ENCODE measurements around the gene TSPO. TPM values are rescaled to one million over a fixed set of nuclear protein-coding genes. Genes with fewer than 3 reads are reported as not detected.

The TSPO gene
- total and polyA plus RNA-seq, 2 experiments from 2014 or later: 34.6 to 44.7 TPM

- Mint-ChIP-seq H3K36me3 (ENCODE audit: low read depth) (peaks cover 44% of the 10 kb centered on the region; the same call in 2 of the 3 replicates), H3K4me3 (no peak overlapping the region), H3K9me3 (no peaks in the 10 kb centered on the region), H3K4me1 (peaks cover 7% of the 10 kb centered on the region; the same call in 2 of the 3 replicates), H3K27me3 (ENCODE audit: insufficient read depth, low read depth, poor library complexity) (peaks cover 2% of the 10 kb centered on the region), H3K27ac (no peak overlapping the region; the same call in 1 of the 2 replicates)
- Histone ChIP-seq H3K4me1 (ENCODE audit: insufficient read depth) (no peaks in the 10 kb centered on the region; the same call in 1 of the 2 replicates), H3K36me3 (ENCODE audit: insufficient read depth) (peaks cover 4% of the 10 kb centered on the region; the same call in 1 of the 2 replicates), H3K27me3 (ENCODE audit: insufficient read depth) (no peaks in the 10 kb centered on the region), H3K27ac (ENCODE audit: low read depth) (no peak overlapping the region), H3K4me3 (no peak overlapping the region), H3K4me2 (no peak overlapping the region), H4K20me1 (replicated peaks; ENCODE audit: insufficient read depth) (0 out of 2 replicates have a peak, but pooled peaks cover 14% of the 10 kb centered on the region), H2AFZ (no peak overlapping the region), H3K79me2 (replicated peaks; ENCODE audit: insufficient read depth) (no peaks in the 10 kb centered on the region), H3F3A (replicated peaks; ENCODE audit: low read depth) (no peaks in the 10 kb centered on the region), H3K9me2 (ENCODE audit: insufficient read depth) (no peaks in the 10 kb centered on the region)
- DNase-seq (ENCODE audit: low spot score): no peak
- TF ChIP-seq NANOG (IDR thresholded peaks at IDR 0.05; ENCODE audit: borderline replicate concordance): no peak
- no peak for TF ChIP-seq ETS1 (IDR thresholded peaks at IDR 0.05)
- no peak for TF ChIP-seq ZNF331 (CRISPR knock-in tag; IDR thresholded peaks at IDR 0.05; ENCODE audit: low read depth)
- TF ChIP-seq CREB1 (CRISPR knock-in tag; IDR thresholded peaks at IDR 0.05; ENCODE audit: low read depth): no peak
- no peak for TF ChIP-seq ZNF114 (CRISPR knock-in tag; IDR thresholded peaks at IDR 0.05)
- no peak for TF ChIP-seq EZH2phosphoT487 (IDR thresholded peaks at IDR 0.05; ENCODE audit: unreplicated experiment)
- no peak for TF ChIP-seq REST (IDR thresholded peaks at IDR 0.05; ENCODE audit: unreplicated experiment)
- TF ChIP-seq, protein P1, sequence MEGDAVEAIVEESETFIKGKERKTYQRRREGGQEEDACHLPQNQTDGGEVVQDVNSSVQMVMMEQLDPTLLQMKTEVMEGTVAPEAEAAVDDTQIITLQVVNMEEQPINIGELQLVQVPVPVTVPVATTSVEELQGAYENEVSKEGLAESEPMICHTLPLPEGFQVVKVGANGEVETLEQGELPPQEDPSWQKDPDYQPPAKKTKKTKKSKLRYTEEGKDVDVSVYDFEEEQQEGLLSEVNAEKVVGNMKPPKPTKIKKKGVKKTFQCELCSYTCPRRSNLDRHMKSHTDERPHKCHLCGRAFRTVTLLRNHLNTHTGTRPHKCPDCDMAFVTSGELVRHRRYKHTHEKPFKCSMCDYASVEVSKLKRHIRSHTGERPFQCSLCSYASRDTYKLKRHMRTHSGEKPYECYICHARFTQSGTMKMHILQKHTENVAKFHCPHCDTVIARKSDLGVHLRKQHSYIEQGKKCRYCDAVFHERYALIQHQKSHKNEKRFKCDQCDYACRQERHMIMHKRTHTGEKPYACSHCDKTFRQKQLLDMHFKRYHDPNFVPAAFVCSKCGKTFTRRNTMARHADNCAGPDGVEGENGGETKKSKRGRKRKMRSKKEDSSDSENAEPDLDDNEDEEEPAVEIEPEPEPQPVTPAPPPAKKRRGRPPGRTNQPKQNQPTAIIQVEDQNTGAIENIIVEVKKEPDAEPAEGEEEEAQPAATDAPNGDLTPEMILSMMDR (conservative IDR thresholded peaks at IDR 0.05; ENCODE audit: low read depth in 2 of 2): no peak
- ATAC-seq: no peak
Measured at GRCh38 chr22:43133401-43133800, 18.0 kb upstream of the TSPO start.

GRCh38 chr22:43134553-43134952 lies 16.8 kb upstream of the TSPO start:
- H3K27me3 Mint-ChIP-seq (ENCODE audit: insufficient read depth, low read depth, poor library complexity): peaks cover 2% of the 10 kb centered on the region
- no peak overlapping the region for H3K27ac ChIP-seq (ENCODE audit: low read depth)
- H3K79me2 ChIP-seq (replicated peaks; ENCODE audit: insufficient read depth): no peaks in the 10 kb centered on the region
- no peak overlapping the region for H3K4me2 ChIP-seq
- no peak for ATAC-seq
- H4K20me1 ChIP-seq (replicated peaks; ENCODE audit: insufficient read depth): 0 out of 2 replicates have a peak, but pooled peaks cover 9% of the 10 kb centered on the region
- no peak overlapping the region for H3K4me3 ChIP-seq
- DNase-seq (ENCODE audit: low spot score): no peak
- no peak overlapping the region for H3K27ac Mint-ChIP-seq
- H3K4me1 ChIP-seq (ENCODE audit: insufficient read depth): no peaks in the 10 kb centered on the region; the same call in 1 of the 2 replicates
- no peaks in the 10 kb centered on the region for H3K9me2 ChIP-seq (ENCODE audit: insufficient read depth)
- H3K27me3 ChIP-seq (ENCODE audit: insufficient read depth): no peaks in the 10 kb centered on the region
- H3K4me1 Mint-ChIP-seq: no peaks in the 10 kb centered on the region; the same call in 1 of the 3 replicates
- no peaks in the 10 kb centered on the region for H3F3A ChIP-seq (replicated peaks; ENCODE audit: low read depth)
- H3K9me3 Mint-ChIP-seq: no peaks in the 10 kb centered on the region
- H3K4me3 Mint-ChIP-seq: no peak overlapping the region
- H3K36me3 ChIP-seq (ENCODE audit: insufficient read depth): peaks cover 4% of the 10 kb centered on the region; the same call in 1 of the 2 replicates
- peaks cover 54% of the 10 kb centered on the region; the same call in 2 of the 3 replicates for H3K36me3 Mint-ChIP-seq (ENCODE audit: low read depth)
- H2AFZ ChIP-seq: no peak overlapping the region
- TF ChIP-seq, protein P2, sequence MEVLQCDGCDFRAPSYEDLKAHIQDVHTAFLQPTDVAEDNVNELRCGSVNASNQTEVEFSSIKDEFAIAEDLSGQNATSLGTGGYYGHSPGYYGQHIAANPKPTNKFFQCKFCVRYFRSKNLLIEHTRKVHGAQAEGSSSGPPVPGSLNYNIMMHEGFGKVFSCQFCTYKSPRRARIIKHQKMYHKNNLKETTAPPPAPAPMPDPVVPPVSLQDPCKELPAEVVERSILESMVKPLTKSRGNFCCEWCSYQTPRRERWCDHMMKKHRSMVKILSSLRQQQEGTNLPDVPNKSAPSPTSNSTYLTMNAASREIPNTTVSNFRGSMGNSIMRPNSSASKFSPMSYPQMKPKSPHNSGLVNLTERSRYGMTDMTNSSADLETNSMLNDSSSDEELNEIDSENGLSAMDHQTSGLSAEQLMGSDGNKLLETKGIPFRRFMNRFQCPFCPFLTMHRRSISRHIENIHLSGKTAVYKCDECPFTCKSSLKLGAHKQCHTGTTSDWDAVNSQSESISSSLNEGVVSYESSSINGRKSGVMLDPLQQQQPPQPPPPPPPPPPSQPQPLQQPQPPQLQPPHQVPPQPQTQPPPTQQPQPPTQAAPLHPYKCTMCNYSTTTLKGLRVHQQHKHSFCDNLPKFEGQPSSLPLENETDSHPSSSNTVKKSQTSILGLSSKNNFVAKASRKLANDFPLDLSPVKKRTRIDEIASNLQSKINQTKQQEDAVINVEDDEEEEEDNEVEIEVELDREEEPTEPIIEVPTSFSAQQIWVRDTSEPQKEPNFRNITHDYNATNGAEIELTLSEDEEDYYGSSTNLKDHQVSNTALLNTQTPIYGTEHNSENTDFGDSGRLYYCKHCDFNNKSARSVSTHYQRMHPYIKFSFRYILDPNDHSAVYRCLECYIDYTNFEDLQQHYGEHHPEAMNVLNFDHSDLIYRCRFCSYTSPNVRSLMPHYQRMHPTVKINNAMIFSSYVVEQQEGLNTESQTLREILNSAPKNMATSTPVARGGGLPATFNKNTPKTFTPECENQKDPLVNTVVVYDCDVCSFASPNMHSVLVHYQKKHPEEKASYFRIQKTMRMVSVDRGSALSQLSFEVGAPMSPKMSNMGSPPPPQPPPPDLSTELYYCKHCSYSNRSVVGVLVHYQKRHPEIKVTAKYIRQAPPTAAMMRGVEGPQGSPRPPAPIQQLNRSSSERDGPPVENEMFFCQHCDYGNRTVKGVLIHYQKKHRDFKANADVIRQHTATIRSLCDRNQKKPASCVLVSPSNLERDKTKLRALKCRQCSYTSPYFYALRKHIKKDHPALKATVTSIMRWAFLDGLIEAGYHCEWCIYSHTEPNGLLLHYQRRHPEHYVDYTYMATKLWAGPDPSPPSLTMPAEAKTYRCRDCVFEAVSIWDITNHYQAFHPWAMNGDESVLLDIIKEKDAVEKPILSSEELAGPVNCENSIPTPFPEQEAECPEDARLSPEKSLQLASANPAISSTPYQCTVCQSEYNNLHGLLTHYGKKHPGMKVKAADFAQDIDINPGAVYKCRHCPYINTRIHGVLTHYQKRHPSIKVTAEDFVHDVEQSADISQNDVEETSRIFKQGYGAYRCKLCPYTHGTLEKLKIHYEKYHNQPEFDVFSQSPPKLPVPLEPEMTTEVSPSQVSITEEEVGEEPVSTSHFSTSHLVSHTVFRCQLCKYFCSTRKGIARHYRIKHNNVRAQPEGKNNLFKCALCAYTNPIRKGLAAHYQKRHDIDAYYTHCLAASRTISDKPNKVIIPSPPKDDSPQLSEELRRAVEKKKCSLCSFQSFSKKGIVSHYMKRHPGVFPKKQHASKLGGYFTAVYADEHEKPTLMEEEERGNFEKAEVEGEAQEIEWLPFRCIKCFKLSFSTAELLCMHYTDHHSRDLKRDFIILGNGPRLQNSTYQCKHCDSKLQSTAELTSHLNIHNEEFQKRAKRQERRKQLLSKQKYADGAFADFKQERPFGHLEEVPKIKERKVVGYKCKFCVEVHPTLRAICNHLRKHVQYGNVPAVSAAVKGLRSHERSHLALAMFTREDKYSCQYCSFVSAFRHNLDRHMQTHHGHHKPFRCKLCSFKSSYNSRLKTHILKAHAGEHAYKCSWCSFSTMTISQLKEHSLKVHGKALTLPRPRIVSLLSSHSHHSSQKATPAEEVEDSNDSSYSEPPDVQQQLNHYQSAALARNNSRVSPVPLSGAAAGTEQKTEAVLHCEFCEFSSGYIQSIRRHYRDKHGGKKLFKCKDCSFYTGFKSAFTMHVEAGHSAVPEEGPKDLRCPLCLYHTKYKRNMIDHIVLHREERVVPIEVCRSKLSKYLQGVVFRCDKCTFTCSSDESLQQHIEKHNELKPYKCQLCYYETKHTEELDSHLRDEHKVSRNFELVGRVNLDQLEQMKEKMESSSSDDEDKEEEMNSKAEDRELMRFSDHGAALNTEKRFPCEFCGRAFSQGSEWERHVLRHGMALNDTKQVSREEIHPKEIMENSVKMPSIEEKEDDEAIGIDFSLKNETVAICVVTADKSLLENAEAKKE (CRISPR knock-in tag; IDR thresholded peaks at IDR 0.05): no peak
- TF ChIP-seq ZNF331 (CRISPR knock-in tag; IDR thresholded peaks at IDR 0.05; ENCODE audit: low read depth) (no peak), ZNF114 (CRISPR knock-in tag; IDR thresholded peaks at IDR 0.05) (no peak)
